Neutrophil (primary cell): Measurements from ENCODE around the gene P2RX6.
"Not testable (repeated sequence)": the region's sequence is repeated elsewhere in the genome, so short reads cannot be mapped to it uniquely, and the experiment has no call there.

Experiments
- H3K27ac ChIP-seq: fragments of 200-600 bp; sonication (generic); 2 replicates; pipeline ENCODE4 v1.5.1; 2016; ENCODE audit warnings: mild to moderate bottlenecking, moderate library complexity
- H3K27me3 ChIP-seq: fragments of 200-600 bp; sonication (generic); 2 replicates; pipeline ENCODE4 v1.6.0; 2016; ENCODE audit warnings: mild to moderate bottlenecking
- H3K36me3 ChIP-seq: fragments of 200-600 bp; sonication (generic); 2 replicates; pipeline ENCODE4 v1.5.1; 2017
- H3K4me1 ChIP-seq, 2 experiments: fragments of 200-600 bp in 1 of 2; sonication (generic) in 1 of 2; 1 replicate in 1 of 2; 2 replicates in 1 of 2; pipeline versions ENCODE4 v1.5.1 to v1.6.1; 2013 to 2016; ENCODE audit warnings: low read depth in 1 of 2, low read length in 1 of 2, mild to moderate bottlenecking in 1 of 2, moderate library complexity in 1 of 2; ENCODE audit not compliant: control insufficient read depth in 1 of 2, insufficient read depth in 1 of 2
- H3K4me3 ChIP-seq, 2 experiments: fragments of 200-600 bp in 1 of 2; sonication (generic) in 1 of 2; 1 replicate in 1 of 2; 2 replicates in 1 of 2; pipeline ENCODE4 v1.5.1; 2013 to 2016; ENCODE audit warnings: low read depth in 1 of 2, low read length in 1 of 2, mild to moderate bottlenecking in 1 of 2, moderate library complexity in 1 of 2
- H3K9me3 ChIP-seq: fragments of 200-600 bp; sonication (generic); 2 replicates; pipeline ENCODE4 v1.5.1; 2016
- CTCF ChIP-seq: fragments of 200-600 bp; sonication (generic); IDR thresholded peaks from 2 replicates; pipeline ENCODE4 v1.5.1; 2016; ENCODE audit warnings: antibody characterized with exemption

The P2RX6 gene

GRCh38 chr22:21033895-21034294, 18.9 kb downstream of the P2RX6 start:
- no peak overlapping the region for H3K4me3 ChIP-seq
- no peaks in the 10 kb centered on the region for H3K4me1 ChIP-seq
- H3K27me3 ChIP-seq: peaks cover 71% of the 10 kb centered on the region
- no peaks in the 10 kb centered on the region for H3K9me3 ChIP-seq
- no peaks in the 10 kb centered on the region for H3K36me3 ChIP-seq
- no peak overlapping the region for H3K27ac ChIP-seq
- no peak for TF ChIP-seq CTCF

- TF ChIP-seq CTCF: no peak
- no peak overlapping the region for H3K27ac ChIP-seq
- H3K4me1 ChIP-seq: no peaks in the 10 kb centered on the region
These were observed 20.0 kb downstream of the P2RX6 start for GRCh38 chr22:21034989-21035388.

GRCh38 chr22:21038405-21038804, 23.4 kb downstream of the P2RX6 start:
- no peaks in the 10 kb centered on the region for H3K36me3 ChIP-seq
- peaks cover 38% of the 10 kb centered on the region for H3K27me3 ChIP-seq
- no peak overlapping the region for H3K27ac ChIP-seq
- no peaks in the 10 kb centered on the region for H3K9me3 ChIP-seq
- H3K4me1 ChIP-seq: no peaks in the 10 kb centered on the region
- TF ChIP-seq CTCF: no peak
- H3K4me3 ChIP-seq: no peak overlapping the region

More at GRCh38 chr22:21034989-21035388, 20.0 kb downstream of the P2RX6 start:
- Histone ChIP-seq H3K4me3 (no peak overlapping the region), H3K27me3 (peaks cover 64% of the 10 kb centered on the region), H3K36me3 (no peaks in the 10 kb centered on the region), H3K9me3 (no peaks in the 10 kb centered on the region)

- H3K27me3 ChIP-seq: peaks cover 38% of the 10 kb centered on the region
- H3K4me1 ChIP-seq, H3K4me3 ChIP-seq, H3K27ac ChIP-seq, H3K9me3 ChIP-seq, H3K36me3 ChIP-seq: not testable (repeated sequence)
These were observed 24.2 kb downstream of the P2RX6 start for GRCh38 chr22:21039158-21039557.

- peaks cover 52% of the 10 kb centered on the region for H3K27me3 ChIP-seq
- no peak overlapping the region for H3K4me3 ChIP-seq
- no peak for TF ChIP-seq CTCF
- H3K9me3 ChIP-seq: no peaks in the 10 kb centered on the region
- H3K27ac ChIP-seq: no peak overlapping the region
- peaks cover 0 to 4% of the 10 kb centered on the region in 2 experiments for H3K4me1 ChIP-seq
- no peaks in the 10 kb centered on the region for H3K36me3 ChIP-seq
These were observed 27.0 kb downstream of the P2RX6 start for GRCh38 chr22:21041937-21042336.

GRCh38 chr22:21042978-21043859, 28.3 kb downstream of the P2RX6 start:
- Histone ChIP-seq H3K36me3 (no peaks in the 10 kb centered on the region), H3K4me3 (no peak overlapping the region), H3K27me3 (peaks cover 56% of the 10 kb centered on the region), H3K4me1 (peaks cover 0 to 4% of the 10 kb centered on the region in 2 experiments), H3K27ac (no peak overlapping the region), H3K9me3 (no peaks in the 10 kb centered on the region)
- TF ChIP-seq CTCF: no peak
